CD4-positive, alpha-beta T cell treated with Interleukin-10 for 1 hour (primary cell): ENCODE measurements around the gene SKAP1.
"Not testable (repeated sequence)": the region's sequence is repeated elsewhere in the genome, so short reads cannot be mapped to it uniquely, and the experiment has no call there.

Experiments
- DNase-seq: peaks from one replicate; pipeline ENCODE4 v3.0.0-alpha.2; 2020

The SKAP1 gene

DNA sequence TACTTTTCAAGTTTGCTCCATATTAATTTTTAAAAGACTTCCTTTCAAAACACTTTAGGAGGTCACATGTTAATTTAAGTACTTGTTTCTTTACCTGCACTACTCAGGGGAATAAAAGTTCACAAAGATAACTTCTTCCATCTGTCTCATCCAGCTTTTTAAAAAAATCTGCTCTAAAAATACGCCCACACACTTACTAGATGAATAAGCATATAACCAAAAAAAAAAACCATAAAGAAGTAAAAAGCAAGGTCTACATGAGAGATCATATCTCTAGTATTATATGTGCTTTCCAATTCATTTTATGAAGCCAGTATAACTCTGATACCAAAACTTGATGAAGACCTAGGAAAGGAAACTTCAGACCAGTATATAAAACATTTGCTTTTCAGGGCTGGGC, 17.2 kb downstream of the SKAP1 start:
- DNase-seq: no peak

DNA sequence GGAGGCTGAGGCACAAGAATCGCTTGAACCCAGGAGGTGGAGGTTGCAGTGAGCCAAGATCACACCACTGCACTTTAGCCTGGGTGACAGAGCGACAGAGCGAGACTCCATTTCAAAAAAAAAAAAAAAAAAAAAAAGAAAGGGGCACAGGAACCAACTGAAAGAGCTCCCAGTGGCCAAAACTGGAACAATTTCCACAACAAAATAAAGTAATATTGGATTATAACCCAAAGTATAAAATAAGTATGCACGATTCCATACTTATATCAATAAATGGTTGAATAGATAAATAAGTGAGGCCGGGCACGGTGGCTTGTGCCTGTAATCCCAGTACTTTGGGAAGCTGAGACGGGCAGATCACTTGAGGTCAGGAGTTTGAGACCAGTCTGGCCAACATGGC, 19.2 kb downstream of the SKAP1 start:
- not testable (repeated sequence) for DNase-seq

DNA sequence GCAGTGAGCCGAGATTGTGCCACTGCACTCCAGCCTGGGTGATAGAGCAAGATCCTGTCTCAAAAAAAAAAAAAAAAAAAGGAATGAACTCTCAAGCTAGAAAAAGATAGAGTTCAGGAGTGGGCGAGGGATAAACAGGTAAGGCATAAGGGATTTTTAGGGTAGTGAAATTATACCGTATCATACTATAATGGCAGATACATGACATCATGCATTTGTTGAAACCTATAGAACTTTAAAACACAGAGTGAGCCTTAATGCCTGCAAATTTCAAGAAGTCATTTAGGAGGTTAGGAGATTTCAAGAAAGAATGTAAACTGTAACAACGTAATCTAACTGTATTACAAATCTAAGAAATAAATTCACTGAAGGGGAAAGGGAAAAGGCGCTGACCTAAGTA, 20.4 kb downstream of the SKAP1 start:
- DNase-seq: no peak

DNA sequence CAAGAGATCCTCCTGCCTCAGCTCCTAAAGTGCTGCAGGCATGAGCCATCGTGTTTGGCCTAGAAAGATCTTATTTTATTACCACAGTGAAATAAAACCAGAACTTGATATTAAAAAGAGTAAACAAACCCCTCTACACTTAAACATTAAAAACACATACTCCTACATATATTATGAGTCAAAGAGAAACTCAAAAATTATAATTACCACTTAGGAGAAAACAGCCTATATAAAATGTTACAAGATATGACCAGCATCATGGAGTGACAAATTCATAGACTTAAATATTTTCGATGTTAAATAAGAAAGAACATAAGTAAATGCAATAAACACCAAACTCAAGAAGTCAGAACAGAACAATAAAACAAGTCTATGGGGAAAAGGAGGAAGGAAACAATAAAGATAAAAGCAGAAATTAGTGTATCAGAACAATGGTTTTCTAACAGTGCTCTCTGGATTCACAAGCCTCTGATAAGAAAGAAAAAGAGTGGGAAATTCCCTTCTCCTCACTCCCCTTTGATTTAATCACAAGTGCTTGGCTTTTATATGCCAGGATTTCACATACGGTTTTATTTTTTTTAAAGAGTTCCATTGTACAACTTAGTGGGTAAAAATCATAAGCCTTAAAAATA, 23.0 kb downstream of the SKAP1 start:
- DNase-seq: no peak

DNA sequence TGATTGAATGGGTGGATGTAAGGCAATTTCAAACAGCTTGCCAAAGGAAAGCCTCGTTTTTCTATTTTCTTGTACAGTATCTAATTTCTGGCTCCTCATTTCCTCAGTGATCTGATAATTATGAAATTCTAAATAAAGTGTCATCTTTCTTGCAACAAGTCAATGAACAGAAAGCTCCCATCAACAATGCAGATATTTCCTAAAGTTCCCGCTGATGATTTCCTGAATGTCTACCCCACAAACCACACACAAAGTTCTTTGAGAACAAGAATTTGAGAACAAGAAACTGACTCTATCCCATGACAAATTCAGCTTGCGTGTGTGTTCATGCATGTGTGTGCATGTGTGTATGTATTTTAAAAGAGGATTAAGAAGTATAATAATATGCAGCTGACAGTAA, 35.2 kb downstream of the SKAP1 start:
- DNase-seq: no peak

DNA sequence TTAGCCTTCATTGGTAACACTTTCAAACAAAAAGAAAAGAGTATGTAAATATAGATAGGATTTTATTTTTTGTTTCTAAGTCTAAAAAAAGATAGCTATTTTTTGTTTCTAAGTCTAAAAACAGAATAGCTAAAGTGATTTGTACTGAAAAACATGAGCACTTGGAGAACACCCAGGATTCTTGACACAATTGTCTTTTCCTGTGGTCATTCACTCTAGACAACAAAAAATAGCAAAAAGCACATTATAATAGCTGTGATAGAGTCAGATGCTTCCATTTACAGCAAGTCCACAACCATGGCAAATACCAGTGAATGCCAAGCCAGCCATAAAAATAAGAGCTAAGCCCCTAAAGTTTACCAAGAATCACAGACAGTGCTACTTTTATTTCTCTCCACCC, 36.7 kb downstream of the SKAP1 start:
- no peak for DNase-seq

DNA sequence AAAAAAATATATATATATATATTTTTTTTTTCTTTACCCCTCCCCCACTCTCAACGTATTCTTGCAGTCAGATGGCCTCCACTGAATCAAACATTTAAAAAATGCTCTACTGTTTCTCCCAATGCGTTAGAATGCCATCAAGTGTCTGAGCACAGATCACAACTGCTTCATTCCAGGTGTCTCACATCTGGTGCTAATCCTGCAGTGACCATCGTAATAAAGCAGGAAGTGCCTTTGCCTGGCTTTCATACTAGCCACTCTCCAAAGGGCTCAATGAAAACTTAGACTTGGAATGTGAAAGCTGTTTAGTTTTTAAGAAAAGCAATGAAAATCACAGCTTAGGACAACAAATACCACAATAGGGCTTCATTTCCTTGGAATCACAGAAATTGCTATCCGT, 37.2 kb downstream of the SKAP1 start:
- DNase-seq: no peak

DNA sequence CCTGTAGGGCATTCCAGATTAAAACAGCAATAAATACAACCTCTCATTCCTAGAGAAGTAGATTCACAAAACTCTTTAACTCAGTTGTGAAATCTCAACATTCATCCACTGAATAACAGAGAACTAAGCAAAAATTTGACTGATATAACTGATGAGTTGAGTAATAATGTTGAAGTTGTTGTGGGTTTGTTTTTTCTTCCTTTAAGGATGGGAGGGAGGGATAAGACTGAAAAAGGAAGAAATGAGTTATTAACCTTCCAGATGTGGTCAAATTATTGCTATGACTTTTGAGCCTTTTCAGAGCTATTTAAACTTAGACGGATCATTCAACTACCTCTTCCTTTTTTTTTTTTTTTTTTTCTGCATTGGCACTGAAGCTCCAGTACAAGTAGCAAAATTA, 38.6 kb downstream of the SKAP1 start:
- no peak for DNase-seq

DNA sequence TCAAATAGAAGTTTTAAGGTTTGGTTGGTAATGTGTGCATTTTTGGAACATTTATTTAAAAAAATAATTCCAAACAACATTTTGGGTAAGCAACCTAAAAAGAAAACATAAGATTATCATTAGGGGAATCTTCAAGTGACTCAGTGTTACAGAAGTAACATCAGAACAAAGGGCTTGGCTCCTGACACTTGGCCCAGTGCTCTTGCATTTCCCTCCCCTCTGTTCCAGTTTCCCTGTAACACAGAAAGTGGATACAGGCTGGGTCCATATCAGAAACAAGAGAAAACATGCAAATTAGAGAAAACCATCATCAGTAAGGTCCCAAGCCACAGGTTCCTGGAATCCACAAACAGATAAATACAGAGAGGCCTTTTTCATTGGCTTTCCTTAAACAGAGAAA, 40.1 kb downstream of the SKAP1 start:
- DNase-seq: no peak

DNA sequence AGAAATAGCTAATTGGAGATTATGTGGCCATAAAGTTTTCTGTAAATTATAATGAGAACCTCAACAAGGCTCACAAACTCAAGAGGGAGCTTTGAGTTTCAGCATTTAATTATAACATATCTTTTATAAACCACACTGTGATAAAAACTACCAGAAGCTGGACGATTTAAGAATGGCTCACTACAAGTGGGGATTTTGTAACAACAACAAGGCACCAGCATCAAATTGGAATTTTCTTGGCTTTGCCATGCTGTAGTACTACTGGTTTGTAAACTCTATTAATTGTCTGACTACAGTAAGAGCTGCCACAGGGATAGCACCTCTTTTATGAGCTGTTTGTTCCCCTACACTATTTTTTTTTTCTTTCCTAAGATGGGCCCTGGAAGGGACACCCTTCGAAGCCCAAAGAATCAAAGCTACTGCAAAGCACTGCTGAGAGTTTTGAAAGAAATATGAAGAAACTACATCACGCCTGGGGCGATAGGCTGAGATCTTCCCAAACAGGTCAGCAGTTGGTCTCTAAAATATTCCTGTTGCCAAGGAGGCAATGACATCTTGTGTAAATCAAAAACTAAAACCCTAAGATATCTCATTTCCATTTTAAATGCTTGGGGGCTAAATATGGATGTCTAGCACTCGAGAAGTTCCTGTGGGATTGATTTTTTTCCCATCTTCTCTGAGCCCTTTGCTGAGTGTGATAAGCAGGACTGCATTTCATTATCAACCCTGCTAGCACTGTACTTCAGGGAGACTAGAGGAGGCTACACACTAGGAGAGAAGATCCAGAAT, 40.9 kb downstream of the SKAP1 start:
- DNase-seq: no peak

DNA sequence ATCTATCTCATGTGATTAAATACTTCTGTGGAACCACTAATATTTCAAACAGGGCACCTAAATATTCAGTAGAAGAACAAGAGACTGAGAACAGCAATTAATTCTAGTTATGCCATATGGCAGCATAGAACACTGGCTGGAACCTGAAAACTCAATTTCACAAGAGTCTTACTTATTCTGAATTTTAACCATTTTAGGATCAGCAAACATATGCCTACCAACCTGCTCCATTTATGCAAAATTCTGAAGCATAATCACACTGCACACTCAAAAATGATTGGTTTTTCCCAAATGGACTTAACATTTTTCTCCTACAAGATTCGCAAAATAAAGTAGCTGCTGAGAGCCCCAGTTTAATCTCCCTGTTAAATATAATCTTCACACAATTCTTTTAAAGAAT, 43.2 kb downstream of the SKAP1 start:
- DNase-seq: no peak

DNA sequence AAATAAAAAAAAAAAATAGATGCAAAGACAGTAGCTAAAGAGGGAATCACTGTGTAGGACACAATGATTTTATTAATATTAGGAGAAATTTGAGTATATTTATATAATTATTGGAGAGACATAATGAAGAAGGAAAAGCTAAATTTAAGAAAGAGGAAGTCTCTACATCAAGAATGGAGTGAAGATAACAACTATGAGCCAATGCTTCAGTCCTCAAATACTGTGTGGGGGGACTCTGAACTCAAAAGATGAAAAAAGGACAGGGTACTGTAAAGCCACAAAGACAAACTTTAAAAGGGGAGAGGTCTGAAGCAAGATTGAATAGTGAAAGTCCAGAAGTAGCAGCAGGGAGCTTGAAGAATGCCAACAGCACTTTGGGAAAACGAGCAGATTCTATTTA, 44.7 kb downstream of the SKAP1 start:
- no peak for DNase-seq

DNA sequence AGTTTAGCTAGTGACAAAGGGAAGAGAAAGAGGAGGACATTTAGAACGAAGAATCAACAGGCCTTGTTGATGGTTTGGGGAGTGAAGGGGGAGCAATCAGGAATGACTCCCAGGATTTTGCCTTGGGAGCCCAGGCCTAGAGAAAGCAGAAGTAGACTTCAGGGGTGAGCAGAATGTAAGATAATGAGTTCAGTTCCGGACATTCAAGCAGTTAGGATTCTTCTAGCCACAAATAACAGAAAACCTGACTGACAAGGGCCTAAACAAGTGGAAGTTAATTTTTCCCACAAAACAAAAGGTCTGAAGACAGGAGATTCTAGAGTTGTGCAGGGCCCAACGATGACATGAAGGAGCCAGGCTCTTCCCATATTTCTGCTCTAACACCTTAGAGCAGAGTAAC, 45.9 kb downstream of the SKAP1 start:
- no peak for DNase-seq

DNA sequence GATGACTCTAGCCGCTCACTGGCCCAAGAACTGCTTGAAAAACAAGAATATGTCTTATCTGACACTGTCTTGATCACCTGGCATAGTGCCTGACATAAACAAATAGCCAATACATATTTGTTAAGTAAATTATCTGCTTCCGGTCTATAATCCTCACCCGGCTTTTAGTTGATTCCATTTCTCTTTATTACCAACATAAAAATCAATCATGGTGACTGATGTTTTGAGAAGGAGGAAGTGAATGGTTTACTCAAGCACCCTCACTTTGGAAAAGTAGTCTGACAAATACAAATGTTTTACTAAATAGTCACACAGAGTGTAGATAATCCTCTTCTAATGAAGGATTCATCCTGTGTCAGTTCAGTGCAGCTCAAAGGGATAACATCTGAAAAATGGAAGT, 47.0 kb downstream of the SKAP1 start:
- no peak for DNase-seq

DNA sequence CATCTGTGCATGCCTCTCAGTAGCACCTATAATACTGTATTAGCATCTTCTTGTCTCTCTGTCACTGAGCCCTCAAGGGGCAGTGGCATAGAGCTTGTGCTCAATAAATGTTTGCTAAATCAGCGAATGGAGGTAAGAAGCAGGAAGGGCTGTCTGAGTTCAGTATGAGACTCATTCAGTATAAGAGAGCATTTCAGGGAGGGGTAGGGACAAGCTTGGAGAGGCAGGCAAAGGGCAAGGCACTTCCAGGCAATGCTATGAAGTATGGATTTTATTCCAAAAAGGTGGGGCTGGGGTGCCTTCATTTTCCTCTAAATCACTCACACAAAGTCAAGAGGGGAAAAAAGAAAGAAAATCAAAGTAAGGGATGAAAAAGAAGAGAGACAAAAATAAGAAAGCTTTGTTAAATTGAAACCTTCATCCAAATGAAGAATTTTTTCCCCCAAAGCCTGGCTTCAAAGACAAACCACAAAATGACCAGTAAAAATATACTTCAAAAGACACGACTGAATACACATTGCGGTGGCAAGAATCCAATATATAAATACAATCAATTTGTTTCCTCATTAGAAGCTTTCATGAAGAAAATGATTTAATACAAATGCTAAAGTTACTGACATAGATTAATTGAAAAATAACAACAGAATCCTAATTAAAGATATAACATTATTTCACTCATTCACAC, 51.2 kb downstream of the SKAP1 start:
- DNase-seq: no peak

DNA sequence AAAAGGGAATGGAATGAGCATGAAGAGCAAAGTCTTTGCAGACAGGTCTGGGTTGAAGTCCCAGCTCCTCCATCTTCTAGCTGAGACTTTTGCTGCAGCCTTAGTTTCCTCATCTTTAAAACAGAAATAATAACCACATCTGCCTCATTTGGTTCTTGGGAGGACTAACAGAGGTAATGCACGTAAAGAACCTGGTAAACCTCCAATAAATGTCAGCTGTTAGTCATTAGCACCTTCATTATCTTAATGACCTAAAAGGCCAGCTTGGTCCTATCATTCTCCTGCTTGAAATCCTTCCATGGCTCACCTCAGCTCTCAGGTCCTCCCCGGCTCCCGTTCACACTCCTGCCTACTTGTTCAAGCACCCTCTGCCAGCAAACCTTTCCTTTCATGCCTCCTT, 51.8 kb downstream of the SKAP1 start:
- DNase-seq: no peak

DNA sequence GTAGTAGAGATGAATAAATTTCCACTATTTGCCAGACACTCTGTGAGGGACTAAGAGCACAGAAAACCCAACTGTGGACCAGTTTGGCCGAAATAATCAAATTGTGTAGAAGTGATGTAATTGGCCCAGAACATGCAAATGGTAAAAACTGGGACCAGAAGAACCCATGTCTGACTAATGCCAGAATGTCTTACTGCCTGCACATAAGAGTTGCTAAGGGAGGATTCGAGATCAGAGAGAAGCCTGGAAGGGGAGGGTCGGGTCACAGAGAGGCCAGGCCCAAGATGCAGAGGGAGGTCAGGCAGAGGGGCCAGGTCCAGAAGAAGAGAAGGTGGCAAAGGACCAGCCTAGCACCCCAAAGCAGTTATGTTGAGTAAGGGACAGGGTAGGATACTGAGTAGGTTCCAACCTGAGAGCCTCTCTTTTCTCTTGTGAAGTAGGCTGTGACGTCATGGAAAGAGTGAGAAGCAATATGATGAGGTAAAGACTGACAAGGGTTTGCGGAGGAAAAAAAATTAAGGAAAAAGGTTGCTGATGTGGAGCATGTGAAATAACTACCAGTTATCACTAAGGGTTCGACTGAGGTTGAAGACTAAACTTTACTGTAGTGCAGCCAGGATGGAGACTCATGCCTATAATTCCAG, 53.2 kb downstream of the SKAP1 start:
- DNase-seq: no peak

DNA sequence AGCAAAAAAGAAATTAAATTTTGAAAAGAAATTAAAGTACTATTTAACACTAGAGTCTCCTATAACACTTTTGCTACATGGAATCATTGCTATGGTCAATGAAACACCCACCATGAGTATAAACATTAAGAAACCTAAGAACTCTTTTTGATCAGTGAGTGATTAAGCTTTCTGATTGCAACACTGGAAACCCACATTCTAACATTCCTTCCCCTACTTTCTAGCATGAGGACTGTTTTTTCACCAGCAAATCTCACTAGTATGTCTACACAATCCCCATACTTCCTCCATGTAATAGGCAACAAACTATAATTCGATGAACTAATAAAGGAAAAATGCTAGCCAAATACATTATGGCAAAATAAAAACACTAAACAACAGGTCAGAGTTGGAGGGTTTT, 54.7 kb downstream of the SKAP1 start:
- DNase-seq: no peak

DNA sequence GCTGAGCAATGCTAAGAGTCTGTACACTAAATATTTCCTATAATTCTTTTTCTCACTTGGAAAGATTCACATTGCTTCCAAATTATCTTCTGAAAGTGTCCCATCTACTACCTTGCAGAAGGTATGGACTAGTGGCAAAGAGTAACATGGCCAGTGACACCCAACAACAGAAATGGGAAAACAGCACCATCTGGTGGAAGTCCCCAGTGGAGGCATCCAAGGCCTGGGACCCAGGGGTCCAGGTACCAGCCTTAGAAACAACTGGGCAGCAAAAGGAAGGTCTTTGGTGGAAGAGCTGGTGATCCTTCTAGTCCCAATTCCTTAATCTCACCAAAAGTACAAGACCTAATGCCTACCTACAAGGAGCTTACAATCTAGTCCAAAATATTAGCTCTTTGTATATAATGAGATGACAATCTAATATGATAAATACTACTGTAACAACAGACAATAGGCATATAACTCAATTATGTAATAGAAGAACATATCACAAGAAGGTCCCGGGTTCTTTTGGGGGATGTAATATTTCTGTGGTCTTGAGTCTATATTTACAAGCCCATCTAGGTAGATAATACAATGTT, 55.3 kb downstream of the SKAP1 start:
- DNase-seq: peak; percentile 48

DNA sequence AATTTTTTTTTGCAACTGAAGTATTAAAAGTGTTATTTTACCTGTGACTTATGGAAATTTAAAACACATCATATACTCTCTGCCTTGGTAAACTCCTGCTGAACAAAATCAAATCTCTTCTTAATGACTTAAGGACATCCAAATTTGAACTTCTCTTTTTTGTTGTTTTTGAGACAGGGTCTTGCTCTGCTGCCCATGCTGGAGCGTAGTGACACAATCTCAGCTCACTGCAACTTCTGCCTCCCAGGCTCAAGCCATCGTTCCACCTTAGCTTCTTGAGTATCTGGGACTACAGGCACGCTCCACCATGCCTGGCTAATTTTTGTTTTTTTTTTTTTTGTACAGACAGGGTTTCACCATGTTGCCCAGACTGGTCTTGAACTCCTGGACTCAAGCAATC, 56.1 kb downstream of the SKAP1 start:
- no peak for DNase-seq

DNA sequence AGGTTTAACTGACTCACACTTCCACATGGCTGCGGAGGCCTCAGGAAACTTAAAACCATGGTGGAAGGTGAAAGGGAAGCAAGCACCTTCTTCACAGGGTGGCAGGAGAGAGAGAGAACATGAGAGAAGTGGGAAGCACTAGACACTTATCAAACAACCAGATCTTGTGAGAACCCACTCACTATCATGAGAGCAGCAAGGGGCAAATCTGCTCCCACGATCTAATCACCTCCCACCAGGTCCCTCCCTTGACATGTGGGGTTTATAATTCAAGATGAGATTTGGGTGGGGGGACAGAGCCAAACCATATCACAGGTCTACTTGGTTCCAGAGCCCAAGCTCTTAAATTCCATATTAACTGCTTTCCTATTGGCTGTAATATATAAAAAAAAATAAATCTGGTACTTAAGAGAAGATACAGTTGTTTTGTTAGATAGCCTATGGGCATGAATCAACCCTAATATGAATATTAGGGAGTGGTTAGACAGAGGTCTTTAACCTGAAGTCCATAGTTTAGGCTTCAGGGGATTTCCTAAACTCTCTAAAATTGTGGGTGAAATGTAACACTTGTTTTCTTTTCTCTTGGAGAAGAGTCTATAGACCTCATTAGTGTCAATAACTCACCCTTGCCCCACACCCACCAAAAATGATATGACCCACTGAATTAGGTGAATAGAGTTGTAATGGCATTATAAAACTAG, 56.7 kb downstream of the SKAP1 start:
- DNase-seq: no peak

DNA sequence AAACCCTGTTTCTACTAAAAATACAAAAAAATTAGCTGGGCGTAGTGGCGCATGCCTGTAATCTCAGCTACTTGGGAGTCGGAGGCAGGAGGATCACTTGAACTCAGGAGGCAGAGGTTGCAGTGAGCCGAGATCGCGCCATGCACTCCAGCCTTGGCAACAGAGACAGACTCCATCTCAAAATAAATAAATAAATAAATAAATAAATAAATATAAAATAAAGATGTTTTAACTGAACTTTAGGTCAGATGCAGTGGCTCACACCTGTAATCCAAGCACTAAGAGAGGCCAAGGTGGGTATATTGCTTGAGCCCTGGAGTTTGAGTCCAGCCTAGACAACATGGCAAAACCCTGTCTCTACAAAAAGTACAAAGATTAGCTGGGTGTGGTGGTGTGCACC, 61.0 kb downstream of the SKAP1 start:
- DNase-seq: not testable (repeated sequence)
